ENCODE data around the gene PML.

PML gene

DNA sequence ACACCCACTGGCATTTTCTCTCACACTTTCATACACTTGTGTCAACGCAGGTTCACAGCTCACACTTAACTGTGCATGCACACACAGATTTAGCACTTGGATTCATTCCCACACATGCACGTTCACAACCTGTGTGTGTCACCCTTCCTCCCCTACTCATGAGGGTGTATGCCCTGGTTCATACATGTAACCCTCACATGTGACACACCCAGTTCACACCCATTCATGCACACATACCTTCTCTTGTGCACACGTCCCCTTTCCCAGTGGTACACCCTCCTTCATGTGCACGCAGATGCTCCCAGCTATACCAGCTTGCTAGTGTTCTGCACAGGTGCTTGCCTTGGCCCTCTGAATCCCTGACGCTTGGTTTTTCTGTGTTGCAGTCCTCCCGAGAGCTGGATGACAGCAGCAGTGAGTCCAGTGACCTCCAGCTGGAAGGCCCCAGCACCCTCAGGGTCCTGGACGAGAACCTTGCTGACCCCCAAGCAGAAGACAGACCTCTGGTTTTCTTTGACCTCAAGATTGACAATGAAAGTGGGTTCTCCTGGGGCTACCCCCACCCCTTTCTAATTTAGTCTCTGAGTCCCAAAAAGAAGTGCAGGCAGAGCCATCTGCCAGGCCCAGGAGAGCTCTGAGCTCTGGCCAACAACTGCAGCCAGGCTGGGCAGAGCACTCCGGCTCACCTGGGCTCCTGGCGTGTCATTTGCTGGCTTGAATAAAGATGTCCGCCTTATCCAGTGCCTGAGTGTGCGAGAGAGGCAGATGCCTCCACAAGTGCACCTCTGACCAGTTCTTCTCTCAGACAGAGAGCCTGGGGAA is 48.3 kb downstream of the PML start:
- DNase-seq, result no peak
- ChIA-PET POLR2A (no interaction called here), CTCF (interaction anchor here (1.1 to 4.3 kb wide), 6 partner anchors 8 to 91 kb away, joined by 3 to 23 read pairs (median 4); no protein-coding TSS in a partner anchor)
- H3K4me3 ChIP-seq (ENCODE audit: control insufficient read depth in 1 of 7, extremely low read depth in 1 of 7, insufficient read depth in 4 of 7, low read depth in 2 of 7, low read length in 6 of 7), result no peak overlapping the region
- peaks cover 0 to 20% (median 7%) of the 10 kb centered on the region in 4 experiments for H3K4me1 ChIP-seq (ENCODE audit: control extremely low read depth in 1 of 4, control insufficient read depth in 4 of 4, insufficient read depth in 4 of 4, low read length in 3 of 4)
- H3K36me3 ChIP-seq (ENCODE audit: control insufficient read depth in 4 of 4, insufficient read depth in 4 of 4, low read length in 3 of 4), result peaks cover 4 to 63% (median 26%) of the 10 kb centered on the region in 4 experiments
- 97% methylated on average over 9 of the region's 11 CpGs for WGBS (ENCODE audit: insufficient coverage)
- no peaks in the 10 kb centered on the region for H3K27me3 ChIP-seq (replicated peaks in 2 of 5; ENCODE audit: control insufficient read depth in 4 of 5, insufficient read depth in 5 of 5, low read length in 4 of 5)
- no peak overlapping the region for H3K27ac ChIP-seq (ENCODE audit: insufficient read depth in 1 of 2, low read depth in 1 of 2, low read length in 2 of 2, poor library complexity in 1 of 2, severe bottlenecking in 2 of 2)
- H3K9me3 ChIP-seq (ENCODE audit: control extremely low read depth in 1 of 5, control insufficient read depth in 4 of 5, insufficient read depth in 2 of 5, low read depth in 1 of 5, low read length in 4 of 5), result no peaks in the 10 kb centered on the region

DNA sequence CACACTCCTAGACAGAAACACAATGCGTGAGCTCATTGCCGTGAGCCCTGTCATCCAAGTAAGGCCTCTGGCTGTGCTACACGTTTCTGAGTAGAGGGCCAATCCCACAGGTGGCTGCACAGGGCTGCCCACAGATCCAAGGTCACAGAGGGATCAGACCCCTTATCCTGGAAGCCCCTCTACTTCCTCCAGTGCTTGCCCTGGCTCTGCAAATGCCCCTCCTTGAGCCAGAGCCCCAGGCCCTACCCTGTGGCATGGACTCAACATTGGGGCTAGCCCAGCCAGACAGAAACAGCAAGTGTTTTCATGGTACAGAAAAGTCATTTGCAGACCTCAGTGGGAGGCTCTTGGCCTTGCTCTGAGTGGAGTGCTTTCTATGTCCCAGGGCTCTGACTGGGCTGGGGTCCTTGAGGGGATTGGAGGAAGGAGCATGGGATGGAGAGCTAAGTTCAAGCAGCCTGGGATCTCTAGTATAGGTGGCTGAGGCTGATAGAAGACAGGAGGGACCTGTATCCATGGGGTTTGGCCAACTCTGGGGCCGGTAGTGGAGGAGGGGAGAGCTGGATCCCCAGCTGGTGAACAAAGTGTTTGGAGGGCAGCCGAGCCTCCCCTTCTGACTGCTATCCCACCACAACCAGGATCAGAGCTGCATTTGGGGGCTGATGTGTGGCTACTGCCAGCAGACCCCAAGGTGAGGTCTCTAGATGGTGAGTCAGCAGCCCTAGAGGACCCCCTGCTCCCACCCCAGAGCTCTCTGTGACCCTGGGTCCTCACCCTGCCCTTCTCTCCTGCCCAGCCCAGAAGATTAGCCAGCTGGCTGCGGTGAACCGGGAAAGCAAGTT is 49.1 kb downstream of the PML start:
- Histone ChIP-seq H3K9me3 (ENCODE audit: control extremely low read depth in 1 of 5, control insufficient read depth in 4 of 5, insufficient read depth in 2 of 5, low read depth in 1 of 5, low read length in 4 of 5) (no peaks in the 10 kb centered on the region), H3K4me3 (ENCODE audit: control insufficient read depth in 1 of 7, extremely low read depth in 1 of 7, insufficient read depth in 4 of 7, low read depth in 2 of 7, low read length in 6 of 7) (no peak overlapping the region), H3K27me3 (replicated peaks in 2 of 5; ENCODE audit: control insufficient read depth in 4 of 5, insufficient read depth in 5 of 5, low read length in 4 of 5) (no peaks in the 10 kb centered on the region), H3K27ac (ENCODE audit: insufficient read depth in 1 of 2, low read depth in 1 of 2, low read length in 2 of 2, poor library complexity in 1 of 2, severe bottlenecking in 2 of 2) (no peak overlapping the region), H3K4me1 (ENCODE audit: control extremely low read depth in 1 of 4, control insufficient read depth in 4 of 4, insufficient read depth in 4 of 4, low read length in 3 of 4) (peaks cover 0 to 23% (median 10%) of the 10 kb centered on the region in 4 experiments), H3K36me3 (ENCODE audit: control insufficient read depth in 4 of 4, insufficient read depth in 4 of 4, low read length in 3 of 4) (peaks cover 4 to 57% (median 24%) of the 10 kb centered on the region in 4 experiments)
- ChIA-PET CTCF (interaction anchor here (0.9 to 4.3 kb wide), 5 partner anchors 9 to 92 kb away, joined by 3 to 23 read pairs (median 4); no protein-coding TSS in a partner anchor), POLR2A (no interaction called here)
- no peak for DNase-seq
- 80% methylated on average over 5 of the region's 7 CpGs for WGBS (ENCODE audit: insufficient coverage)

GRCh38 chr15:74044267-74045110 is 50.0 kb downstream of the PML start:
- POLR2A ChIA-PET, result no interaction called here
- no peaks in the 10 kb centered on the region for H3K27me3 ChIP-seq (replicated peaks in 2 of 5; ENCODE audit: control insufficient read depth in 4 of 5, insufficient read depth in 5 of 5, low read length in 4 of 5)
- peaks cover 4 to 56% (median 24%) of the 10 kb centered on the region in 4 experiments for H3K36me3 ChIP-seq (ENCODE audit: control insufficient read depth in 4 of 4, insufficient read depth in 4 of 4, low read length in 3 of 4)
- H3K4me1 ChIP-seq (ENCODE audit: control extremely low read depth in 1 of 4, control insufficient read depth in 4 of 4, insufficient read depth in 4 of 4, low read length in 3 of 4), result peaks cover 0 to 17% (median 8%) of the 10 kb centered on the region in 4 experiments
- no peak overlapping the region for H3K27ac ChIP-seq (ENCODE audit: insufficient read depth in 1 of 2, low read depth in 1 of 2, low read length in 2 of 2, poor library complexity in 1 of 2, severe bottlenecking in 2 of 2)
- no peak overlapping the region for H3K4me3 ChIP-seq (ENCODE audit: control insufficient read depth in 1 of 7, extremely low read depth in 1 of 7, insufficient read depth in 4 of 7, low read depth in 2 of 7, low read length in 6 of 7)
- CTCF ChIA-PET, result interaction anchor here (0.9 to 4.3 kb wide), 5 partner anchors 10 to 93 kb away, joined by 3 to 23 read pairs (median 4); no protein-coding TSS in a partner anchor
- H3K9me3 ChIP-seq (ENCODE audit: control extremely low read depth in 1 of 5, control insufficient read depth in 4 of 5, insufficient read depth in 2 of 5, low read depth in 1 of 5, low read length in 4 of 5), result no peaks in the 10 kb centered on the region
- no peak for DNase-seq
- 96% methylated on average over 28 of the region's 31 CpGs for WGBS (ENCODE audit: insufficient coverage)

GRCh38 chr15:74045184-74045583 is 50.7 kb downstream of the PML start:
- peaks cover 4 to 56% (median 22%) of the 10 kb centered on the region in 4 experiments for H3K36me3 ChIP-seq (ENCODE audit: control insufficient read depth in 4 of 4, insufficient read depth in 4 of 4, low read length in 3 of 4)
- H3K4me3 ChIP-seq (ENCODE audit: control insufficient read depth in 1 of 7, extremely low read depth in 1 of 7, insufficient read depth in 4 of 7, low read depth in 2 of 7, low read length in 6 of 7), result no peak overlapping the region
- ChIA-PET POLR2A (no interaction called here), CTCF (interaction anchor here (1.1 to 4.3 kb wide), 3 partner anchors 8 to 72 kb away, joined by 4 to 23 read pairs (median 5); partner anchors contain the start of gene STOML1)
- no peaks in the 10 kb centered on the region for H3K9me3 ChIP-seq (ENCODE audit: control extremely low read depth in 1 of 5, control insufficient read depth in 4 of 5, insufficient read depth in 2 of 5, low read depth in 1 of 5, low read length in 4 of 5)
- H3K4me1 ChIP-seq (ENCODE audit: control extremely low read depth in 1 of 4, control insufficient read depth in 4 of 4, insufficient read depth in 4 of 4, low read length in 3 of 4), result peaks cover 0 to 24% (median 8%) of the 10 kb centered on the region in 4 experiments
- no peaks in the 10 kb centered on the region for H3K27me3 ChIP-seq (replicated peaks in 2 of 5; ENCODE audit: control insufficient read depth in 4 of 5, insufficient read depth in 5 of 5, low read length in 4 of 5)
- no peak for DNase-seq
- no peak overlapping the region for H3K27ac ChIP-seq (ENCODE audit: insufficient read depth in 1 of 2, low read depth in 1 of 2, low read length in 2 of 2, poor library complexity in 1 of 2, severe bottlenecking in 2 of 2)

DNA sequence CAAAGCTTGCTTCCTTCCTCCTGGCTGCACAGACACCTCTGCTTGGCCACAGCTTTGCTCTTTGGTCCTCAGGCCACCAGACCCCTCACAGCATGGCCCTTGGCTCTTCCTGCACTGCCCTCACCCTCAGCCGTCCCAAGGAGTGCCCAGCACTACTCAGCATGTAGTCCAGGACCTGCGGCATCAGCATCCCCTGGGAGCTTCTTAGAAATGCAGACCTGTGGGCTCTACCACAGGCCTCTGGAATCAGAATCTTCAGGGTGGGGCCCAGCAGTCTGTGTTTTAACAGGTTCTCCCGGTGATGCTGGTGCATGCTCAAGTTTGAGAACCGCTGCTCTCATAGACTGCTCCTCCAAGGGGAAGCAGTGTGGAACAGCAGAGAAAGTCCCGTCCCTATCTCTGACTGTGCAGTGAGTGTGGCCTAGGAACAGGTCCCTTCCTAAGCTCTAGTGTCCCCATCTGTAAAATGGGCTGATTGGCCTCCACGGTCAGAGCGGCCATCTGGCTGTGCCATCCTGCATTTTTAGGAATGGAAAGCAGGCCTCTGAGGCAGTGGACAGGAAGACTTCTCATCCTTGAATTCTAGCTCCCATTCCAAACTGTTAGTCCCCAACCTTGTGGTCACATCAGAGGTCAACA is 51.2 kb downstream of the PML start:
- POLR2A ChIA-PET, result no interaction called here
- DNase-seq, result no peak
- Histone ChIP-seq H3K9me3 (ENCODE audit: control extremely low read depth in 1 of 5, control insufficient read depth in 4 of 5, insufficient read depth in 2 of 5, low read depth in 1 of 5, low read length in 4 of 5) (no peaks in the 10 kb centered on the region), H3K27ac (ENCODE audit: insufficient read depth in 1 of 2, low read depth in 1 of 2, low read length in 2 of 2, poor library complexity in 1 of 2, severe bottlenecking in 2 of 2) (no peak overlapping the region), H3K4me1 (ENCODE audit: control extremely low read depth in 1 of 4, control insufficient read depth in 4 of 4, insufficient read depth in 4 of 4, low read length in 3 of 4) (peaks cover 0 to 29% (median 11%) of the 10 kb centered on the region in 4 experiments), H3K27me3 (replicated peaks in 2 of 5; ENCODE audit: control insufficient read depth in 4 of 5, insufficient read depth in 5 of 5, low read length in 4 of 5) (no peaks in the 10 kb centered on the region), H3K4me3 (ENCODE audit: control insufficient read depth in 1 of 7, extremely low read depth in 1 of 7, insufficient read depth in 4 of 7, low read depth in 2 of 7, low read length in 6 of 7) (no peak overlapping the region), H3K36me3 (ENCODE audit: control insufficient read depth in 4 of 4, insufficient read depth in 4 of 4, low read length in 3 of 4) (peaks cover 4 to 52% (median 22%) of the 10 kb centered on the region in 4 experiments)
- 82% methylated on average over 7 of the region's 7 CpGs for WGBS (ENCODE audit: insufficient coverage)
- CTCF ChIA-PET, result interaction anchor here (0.6 to 4.3 kb wide), 4 partner anchors 9 to 175 kb away, joined by 3 to 23 read pairs (median 4); partner anchors contain the start of gene STOML1

DNA sequence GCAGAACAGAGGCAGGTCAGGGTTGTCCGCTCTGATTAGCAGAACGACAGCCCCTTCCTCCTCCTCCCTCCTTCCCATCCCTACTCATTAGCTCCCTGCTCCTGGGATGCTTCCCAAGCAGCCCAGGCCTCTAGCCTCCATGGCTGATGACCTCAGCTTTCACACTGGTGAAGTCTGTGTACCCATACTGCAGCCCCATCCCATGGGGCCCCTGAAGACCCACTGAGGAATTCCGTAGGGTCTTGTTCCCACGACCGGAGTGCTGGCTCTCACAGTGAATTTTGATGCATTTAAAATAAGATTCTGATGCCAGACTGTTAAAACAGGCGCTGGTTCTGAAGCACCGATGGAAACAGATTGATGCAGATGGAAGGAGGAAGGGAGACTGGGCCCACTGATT is 51.8 kb downstream of the PML start:
- H3K4me1 ChIP-seq (ENCODE audit: control extremely low read depth in 1 of 4, control insufficient read depth in 4 of 4, insufficient read depth in 4 of 4, low read length in 3 of 4), result peaks cover 0 to 35% (median 16%) of the 10 kb centered on the region in 4 experiments
- peaks cover 4 to 47% (median 21%) of the 10 kb centered on the region in 4 experiments for H3K36me3 ChIP-seq (ENCODE audit: control insufficient read depth in 4 of 4, insufficient read depth in 4 of 4, low read length in 3 of 4)
- H3K4me3 ChIP-seq (ENCODE audit: control insufficient read depth in 1 of 7, extremely low read depth in 1 of 7, insufficient read depth in 4 of 7, low read depth in 2 of 7, low read length in 6 of 7), result no peak overlapping the region
- ChIA-PET CTCF (interaction anchor here (0.6 to 4.3 kb wide), 4 partner anchors 9 to 175 kb away, joined by 3 to 23 read pairs (median 4); partner anchors contain the start of gene STOML1), POLR2A (interaction anchor here (0.5 kb wide), 1 partner anchor 555 kb away, joined by 6 read pairs; no protein-coding TSS in a partner anchor)
- H3K9me3 ChIP-seq (ENCODE audit: control extremely low read depth in 1 of 5, control insufficient read depth in 4 of 5, insufficient read depth in 2 of 5, low read depth in 1 of 5, low read length in 4 of 5), result no peaks in the 10 kb centered on the region
- DNase-seq, result no peak
- no peaks in the 10 kb centered on the region for H3K27me3 ChIP-seq (replicated peaks in 2 of 5; ENCODE audit: control insufficient read depth in 4 of 5, insufficient read depth in 5 of 5, low read length in 4 of 5)
- H3K27ac ChIP-seq (ENCODE audit: insufficient read depth in 1 of 2, low read depth in 1 of 2, low read length in 2 of 2, poor library complexity in 1 of 2, severe bottlenecking in 2 of 2), result no peak overlapping the region
- 95% methylated on average over 7 of the region's 7 CpGs for WGBS (ENCODE audit: insufficient coverage)

Measured in common myeloid progenitor, CD34-positive (primary cell).